HCT116 (cell line): ENCODE data around the gene SNRPD2.
"Not testable (repeated sequence)": the region's sequence is repeated elsewhere in the genome, so short reads cannot be mapped to it uniquely, and the experiment has no call there.

Source experiments
- ATF3 ChIP-seq: IDR thresholded peaks from 2 replicates; pipeline ENCODE4 v1.6.1; 2012
- CEBPB ChIP-seq: IDR thresholded peaks from 2 replicates; pipeline ENCODE4 v1.6.1; 2012; ENCODE audit warnings: low read depth
- POLR2A ChIP-seq: IDR thresholded peaks from 2 replicates; pipeline ENCODE4 v1.7.0; 2011; ENCODE audit warnings: borderline replicate concordance; ENCODE audit not compliant: insufficient read depth, insufficient read length; ENCODE audit errors: extremely low read depth
- TCF7L2 ChIP-seq: IDR thresholded peaks from 2 replicates; pipeline ENCODE4 v1.7.0; 2011; ENCODE audit warnings: borderline replicate concordance, inconsistent platforms; ENCODE audit not compliant: insufficient read depth, insufficient read length; ENCODE audit errors: extremely low read depth

- TF ChIP-seq CEBPB, result peak; percentile 64; the same call in 1 of the 2 replicates
- not testable (repeated sequence) for TF ChIP-seq TCF7L2, ATF3, POLR2A
Measured at GRCh38 chr19:45728683-45729082, 36.9 kb upstream of the SNRPD2 start.
